ENCODE measurements around the gene FGFR2.

GRCh38 chr10:121530481-121531075 is 67.7 kb downstream of the FGFR2 start:
- TF ChIP-seq GATA2 (IDR thresholded peaks at IDR 0.05; ENCODE audit: low read depth, low read length) (no peak), GATA3 (IDR thresholded peaks at IDR 0.05; ENCODE audit: low read depth, low read length) (no peak)
